GM12875 (cell line): ENCODE measurements around the gene BPIFB6.

Experiments used
- H3K4me3 ChIP-seq: one replicate; pipeline ENCODE4 v1.5.1; 2011; ENCODE audit warnings: low read depth, low read length, control low read depth
- TF ChIP-seq, protein P1 (sequence below): IDR thresholded peaks from 2 replicates; pipeline ENCODE4 v1.5.1; 2011; ENCODE audit warnings: low read depth, mild to moderate bottlenecking, control low read depth, inconsistent platforms, low read length, moderate library complexity, borderline replicate concordance; ENCODE audit not compliant: insufficient read depth

The BPIFB6 gene

DNA sequence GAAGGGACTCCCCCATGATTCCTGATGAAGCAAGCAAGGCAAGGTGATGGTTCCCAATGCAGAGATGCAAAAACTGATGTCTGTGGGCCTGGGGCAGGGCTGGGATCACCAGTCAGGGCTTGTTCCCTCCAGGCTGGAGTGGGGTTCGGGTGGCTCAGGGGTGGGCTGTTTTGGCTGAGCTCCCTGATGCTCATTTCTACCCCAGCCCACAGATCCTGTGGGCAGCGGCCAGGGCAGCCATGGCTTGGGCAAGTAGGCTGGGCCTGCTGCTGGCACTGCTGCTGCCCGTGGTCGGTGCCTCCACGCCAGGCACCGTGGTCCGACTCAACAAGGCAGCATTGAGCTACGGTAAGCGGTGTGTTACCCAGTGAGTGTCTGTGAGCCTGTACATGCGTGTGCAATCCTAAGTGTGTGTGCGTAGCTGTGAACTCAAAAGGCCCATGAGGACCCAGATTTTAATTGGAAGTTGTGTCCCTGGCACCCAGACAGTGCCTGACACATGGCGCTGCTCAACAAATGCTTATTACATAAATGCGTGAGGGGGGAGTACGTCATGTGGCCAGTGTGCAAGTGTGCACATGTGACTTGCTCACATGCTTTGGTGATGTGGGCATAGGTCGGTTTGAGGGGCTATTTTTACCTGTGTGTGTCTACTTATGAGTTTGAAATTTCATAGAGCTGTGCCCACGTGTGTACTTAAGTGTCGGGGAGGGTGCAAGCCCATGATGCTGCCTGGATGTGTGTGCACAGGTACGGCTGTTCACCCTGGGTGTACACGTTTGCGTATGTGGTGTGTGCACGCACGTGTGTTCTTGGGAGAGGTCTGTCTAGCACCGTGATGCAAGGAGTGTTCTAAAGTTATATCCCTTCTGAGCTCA, 22.9 kb upstream of the BPIFB6 start:
- no peak overlapping the region for H3K4me3 ChIP-seq
- TF ChIP-seq, protein P1, sequence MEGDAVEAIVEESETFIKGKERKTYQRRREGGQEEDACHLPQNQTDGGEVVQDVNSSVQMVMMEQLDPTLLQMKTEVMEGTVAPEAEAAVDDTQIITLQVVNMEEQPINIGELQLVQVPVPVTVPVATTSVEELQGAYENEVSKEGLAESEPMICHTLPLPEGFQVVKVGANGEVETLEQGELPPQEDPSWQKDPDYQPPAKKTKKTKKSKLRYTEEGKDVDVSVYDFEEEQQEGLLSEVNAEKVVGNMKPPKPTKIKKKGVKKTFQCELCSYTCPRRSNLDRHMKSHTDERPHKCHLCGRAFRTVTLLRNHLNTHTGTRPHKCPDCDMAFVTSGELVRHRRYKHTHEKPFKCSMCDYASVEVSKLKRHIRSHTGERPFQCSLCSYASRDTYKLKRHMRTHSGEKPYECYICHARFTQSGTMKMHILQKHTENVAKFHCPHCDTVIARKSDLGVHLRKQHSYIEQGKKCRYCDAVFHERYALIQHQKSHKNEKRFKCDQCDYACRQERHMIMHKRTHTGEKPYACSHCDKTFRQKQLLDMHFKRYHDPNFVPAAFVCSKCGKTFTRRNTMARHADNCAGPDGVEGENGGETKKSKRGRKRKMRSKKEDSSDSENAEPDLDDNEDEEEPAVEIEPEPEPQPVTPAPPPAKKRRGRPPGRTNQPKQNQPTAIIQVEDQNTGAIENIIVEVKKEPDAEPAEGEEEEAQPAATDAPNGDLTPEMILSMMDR = no peak

DNA sequence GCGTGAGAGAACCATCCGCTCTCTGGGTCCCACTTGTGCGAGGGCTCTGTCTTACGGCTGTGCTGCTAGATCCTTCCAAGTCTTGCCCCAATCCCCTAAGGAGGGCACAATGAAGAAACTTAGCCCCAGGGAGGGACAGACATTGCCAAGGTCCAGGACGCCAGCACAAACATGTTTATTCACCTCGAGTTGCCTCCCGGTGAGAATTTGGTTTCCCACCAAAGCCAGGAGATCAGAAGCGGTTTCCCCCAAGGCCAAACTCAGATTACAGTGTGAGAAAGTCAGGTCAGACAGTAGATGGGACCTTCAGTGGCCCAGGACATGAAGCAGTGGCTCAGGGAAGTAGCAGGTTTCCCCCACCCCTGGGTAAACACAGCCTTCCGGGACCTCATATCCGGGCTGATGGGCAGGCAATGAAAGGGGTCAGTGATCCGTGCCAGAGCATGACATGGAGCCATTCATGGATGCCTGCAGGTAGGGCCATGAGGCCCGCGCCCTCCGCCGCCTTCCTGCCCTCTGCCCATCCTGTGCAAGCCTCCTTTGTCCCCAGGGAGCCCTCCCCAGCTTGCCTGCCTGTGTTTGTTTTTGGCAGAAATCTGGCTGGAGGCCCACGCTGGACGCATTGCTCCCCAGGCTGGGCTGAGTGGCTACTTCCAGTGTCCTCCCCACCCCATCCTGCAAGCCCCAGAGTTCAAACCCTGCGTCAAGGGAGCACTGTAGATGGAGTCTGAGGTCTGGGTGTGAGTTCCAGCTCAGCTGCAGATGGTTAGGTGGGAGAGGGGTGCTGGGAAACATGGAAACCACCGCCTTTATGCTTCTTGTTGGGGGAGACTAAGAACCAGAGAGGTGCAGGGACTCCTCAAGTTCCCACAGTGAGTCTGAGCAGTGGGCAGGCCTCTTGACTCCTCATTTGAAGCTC, 22.0 kb upstream of the BPIFB6 start:
- TF ChIP-seq, protein P1 = no peak

DNA sequence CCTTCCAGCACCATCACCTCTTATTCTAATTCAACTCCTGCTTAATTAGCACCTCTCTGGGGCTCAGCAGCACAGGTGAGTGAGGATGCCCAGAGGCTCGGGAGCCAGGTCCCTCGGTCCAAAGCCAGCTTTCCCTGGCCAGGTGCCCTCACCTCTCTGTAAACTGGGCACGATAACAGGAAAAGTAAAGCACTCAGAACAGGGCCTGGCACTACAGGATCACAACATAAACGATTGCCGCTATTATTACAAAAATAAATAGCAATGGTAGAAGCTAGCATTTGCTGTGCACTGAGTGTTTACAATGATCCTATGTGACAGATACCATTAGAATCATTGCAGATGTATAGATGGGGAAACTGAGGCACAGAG, 21.3 kb upstream of the BPIFB6 start:
- TF ChIP-seq, protein P1 = no peak
- H3K4me3 ChIP-seq = no peak overlapping the region

More for the DNA sequence above, 22.0 kb upstream of the BPIFB6 start:
- H3K4me3 ChIP-seq = no peak overlapping the region

DNA sequence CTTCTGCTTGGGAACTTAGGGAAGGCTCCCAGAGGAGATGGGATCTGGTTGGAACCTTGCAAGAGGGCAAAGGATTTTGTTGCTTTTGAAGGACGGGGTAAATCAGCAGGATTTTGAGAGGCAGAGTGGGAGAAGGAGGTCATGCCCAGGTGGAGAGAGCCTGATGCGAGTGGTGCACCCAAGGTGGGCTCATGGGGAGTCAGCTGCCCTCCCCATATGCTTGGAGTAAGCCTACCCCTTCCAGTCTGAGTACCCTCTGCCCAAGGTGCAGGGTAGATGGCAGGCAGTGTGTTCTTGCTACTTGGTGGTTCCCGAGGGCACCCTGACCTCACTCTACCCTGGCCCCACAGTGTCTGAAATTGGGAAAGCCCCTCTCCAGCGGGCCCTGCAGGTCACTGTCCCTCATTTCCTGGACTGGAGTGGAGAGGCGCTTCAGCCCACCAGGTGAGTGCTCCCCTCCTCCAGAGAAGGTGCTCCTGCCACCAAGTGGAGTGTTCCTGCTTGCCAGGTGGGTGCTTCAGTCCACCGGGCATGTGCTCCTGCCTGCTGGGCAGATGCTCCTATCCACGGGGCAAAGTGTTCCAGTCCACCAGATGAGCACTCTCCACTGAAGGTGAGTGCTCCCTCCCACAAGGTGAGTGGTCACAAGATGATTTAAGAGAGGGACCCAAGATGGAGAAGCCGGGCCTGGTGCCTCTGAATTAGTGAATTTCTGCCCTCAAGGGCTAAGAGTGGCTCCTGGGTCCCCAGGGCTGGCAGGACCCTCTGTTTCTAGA, 20.6 kb upstream of the BPIFB6 start:
- H3K4me3 ChIP-seq = no peak overlapping the region
- TF ChIP-seq, protein P1 = no peak

DNA sequence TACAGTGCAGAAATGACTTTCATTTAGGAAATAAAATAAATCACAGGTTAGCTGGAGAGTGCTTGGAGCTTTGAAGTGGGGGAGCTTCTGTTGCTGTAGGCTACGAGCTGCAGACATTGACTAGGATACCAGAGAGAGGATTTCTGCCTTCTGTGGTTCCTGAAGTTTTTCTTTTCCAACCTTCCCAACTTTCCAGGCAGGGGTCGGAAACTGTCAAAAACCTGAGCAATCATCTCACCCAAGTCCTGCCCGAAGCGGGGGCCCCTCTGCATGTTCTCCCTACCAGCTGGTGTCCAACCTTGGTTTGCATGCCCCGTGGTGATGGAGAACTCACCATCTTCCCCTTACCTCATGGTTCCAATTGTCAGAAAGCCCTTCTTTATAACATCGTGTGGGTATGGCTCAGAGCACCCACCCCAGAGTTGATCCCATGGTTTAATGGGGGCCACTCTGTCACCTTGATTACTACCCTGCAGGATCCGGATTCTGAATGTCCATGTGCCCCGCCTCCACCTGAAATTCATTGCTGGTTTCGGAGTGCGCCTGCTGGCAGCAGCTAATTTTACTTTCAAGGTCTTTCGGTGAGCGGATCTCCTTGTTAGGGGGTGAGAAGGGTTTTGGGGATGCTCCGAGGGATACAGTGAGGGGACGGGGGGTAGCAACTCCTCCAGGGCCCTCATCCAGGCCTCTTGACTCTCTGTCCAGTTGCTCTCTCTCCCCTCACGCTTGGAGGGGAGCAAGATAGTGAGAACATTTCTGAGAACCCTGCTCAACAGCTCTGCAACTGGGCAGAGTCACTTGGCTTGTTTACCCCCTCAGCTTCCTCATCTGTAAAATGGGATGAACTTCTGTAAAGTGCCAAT, 18.9 kb upstream of the BPIFB6 start:
- no peak overlapping the region for H3K4me3 ChIP-seq

More for the DNA sequence above, 18.9 kb upstream of the BPIFB6 start:
- TF ChIP-seq, protein P1 = no peak
